ENCODE measurements around the gene WWC1. TPM values are rescaled to one million over a fixed set of nuclear protein-coding genes. Genes with fewer than 3 reads are reported as not detected.
"Not testable (repeated sequence)": the region's sequence is repeated elsewhere in the genome, so short reads cannot be mapped to it uniquely, and the experiment has no call there.

The WWC1 gene
- total and polyA plus RNA-seq, 2 donors = 0.66 to 6.0 TPM

DNA sequence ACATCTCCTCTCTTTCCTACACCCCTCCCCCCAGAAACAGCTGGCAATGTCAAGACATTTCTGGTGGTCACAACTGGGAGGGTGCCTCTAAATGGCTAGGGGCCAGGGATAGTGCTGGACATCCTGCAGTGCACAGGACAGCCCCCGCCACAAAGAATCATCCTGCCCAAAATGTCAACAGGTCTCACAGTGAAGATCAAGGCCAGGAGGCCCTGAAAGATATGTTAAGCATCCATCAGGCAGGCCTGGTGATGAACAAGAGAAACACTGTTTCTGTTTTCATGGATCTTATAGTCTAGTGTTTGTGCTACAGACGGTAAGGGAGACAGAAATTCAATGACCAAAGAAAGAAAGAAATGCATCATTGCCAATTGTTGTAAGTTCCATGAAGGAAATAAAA lies 45.9 kb downstream of the WWC1 start:
- no peaks in the 10 kb centered on the region for H3K9me3 ChIP-seq (ENCODE audit: control insufficient read depth in 2 of 2, insufficient read depth in 1 of 2, low read length in 1 of 2)
- no peaks in the 10 kb centered on the region for H3K36me3 ChIP-seq (ENCODE audit: control insufficient read depth in 2 of 2, insufficient read depth in 2 of 2, low read length in 1 of 2)
- no peak for DNase-seq (ENCODE audit: low read depth in 6 of 9, low spot score in 9 of 9)
- no peaks in the 10 kb centered on the region for H3K27me3 ChIP-seq (ENCODE audit: control insufficient read depth in 2 of 2, insufficient read depth in 1 of 2, low read length in 1 of 2)
- no peak overlapping the region for H3K4me3 ChIP-seq (ENCODE audit: low read length in 2 of 2)
- no peak overlapping the region for H3K27ac ChIP-seq (ENCODE audit: low read depth in 1 of 2, low read length in 1 of 2)
- H3K4me1 ChIP-seq (ENCODE audit: control insufficient read depth in 2 of 2, insufficient read depth in 2 of 2, low read length in 2 of 2) = no peaks in the 10 kb centered on the region
- WGBS = 96% methylated on average over 2 of the region's 2 CpGs

DNA sequence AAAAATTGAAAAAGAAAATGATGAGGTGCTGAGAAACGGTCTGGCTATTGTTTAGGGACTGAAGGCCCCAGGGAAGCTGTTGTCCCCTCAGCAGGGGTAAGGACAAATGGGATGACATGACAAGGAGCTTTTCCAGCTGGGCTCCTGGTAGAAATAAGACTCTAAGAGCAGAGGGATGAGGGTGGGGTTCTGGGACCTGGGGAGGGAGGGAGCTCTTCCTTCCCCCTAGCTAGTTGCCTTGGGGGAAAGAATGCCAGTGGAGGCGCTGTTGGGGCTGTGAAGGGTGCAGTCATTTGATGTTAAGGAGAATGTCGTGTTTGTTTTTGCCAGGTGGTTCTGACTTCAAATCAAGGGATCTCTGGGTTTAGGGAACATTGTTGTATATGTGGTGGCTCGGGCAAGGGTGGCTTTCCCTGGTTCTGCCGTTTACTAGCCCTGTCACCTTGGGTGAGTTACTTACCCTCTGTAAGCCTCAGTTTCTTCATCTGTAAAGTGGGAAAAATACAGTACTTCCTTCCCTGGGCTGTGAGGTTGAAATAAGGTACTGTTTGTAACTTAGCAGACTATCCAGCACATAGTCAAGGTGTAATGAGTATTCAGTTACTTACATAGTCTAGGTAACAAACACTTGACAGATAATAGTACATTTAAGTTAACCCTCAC lies 47.8 kb downstream of the WWC1 start:
- WGBS = 69% methylated on average over 5 of the region's 5 CpGs
- Histone ChIP-seq H3K27ac (ENCODE audit: low read depth in 1 of 2, low read length in 1 of 2) (no peak overlapping the region), H3K27me3 (ENCODE audit: control insufficient read depth in 2 of 2, insufficient read depth in 1 of 2, low read length in 1 of 2) (no peaks in the 10 kb centered on the region), H3K4me1 (ENCODE audit: control insufficient read depth in 2 of 2, insufficient read depth in 2 of 2, low read length in 2 of 2) (no peaks in the 10 kb centered on the region), H3K9me3 (ENCODE audit: control insufficient read depth in 2 of 2, insufficient read depth in 1 of 2, low read length in 1 of 2) (no peaks in the 10 kb centered on the region), H3K36me3 (ENCODE audit: control insufficient read depth in 2 of 2, insufficient read depth in 2 of 2, low read length in 1 of 2) (no peaks in the 10 kb centered on the region), H3K4me3 (ENCODE audit: low read length in 2 of 2) (no peak overlapping the region)
- DNase-seq (ENCODE audit: low read depth in 6 of 9, low spot score in 9 of 9) = no peak

DNA sequence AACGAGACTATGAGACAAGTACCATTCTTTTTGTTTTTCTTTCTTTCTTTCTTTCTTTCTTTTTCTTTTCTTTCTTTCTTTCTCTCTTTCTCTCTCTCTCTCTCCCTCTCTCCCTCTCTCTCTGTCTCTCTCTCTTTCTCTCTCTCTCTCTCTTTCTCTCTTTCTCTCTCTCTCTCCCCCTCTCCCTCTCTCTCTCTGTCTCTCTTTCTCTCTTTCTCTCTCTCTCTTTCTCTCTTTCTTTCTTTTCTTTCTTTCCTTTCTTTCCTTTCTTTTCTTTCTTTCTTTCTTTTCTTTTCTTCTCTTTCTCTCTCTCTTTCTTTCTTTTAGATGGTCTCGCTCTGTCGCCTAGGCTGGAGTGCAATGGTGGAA lies 48.3 kb downstream of the WWC1 start:
- 92% methylated on average over 3 of the region's 3 CpGs for WGBS
- H3K36me3 ChIP-seq (ENCODE audit: control insufficient read depth in 2 of 2, insufficient read depth in 2 of 2, low read length in 1 of 2) = not testable (repeated sequence)

DNA sequence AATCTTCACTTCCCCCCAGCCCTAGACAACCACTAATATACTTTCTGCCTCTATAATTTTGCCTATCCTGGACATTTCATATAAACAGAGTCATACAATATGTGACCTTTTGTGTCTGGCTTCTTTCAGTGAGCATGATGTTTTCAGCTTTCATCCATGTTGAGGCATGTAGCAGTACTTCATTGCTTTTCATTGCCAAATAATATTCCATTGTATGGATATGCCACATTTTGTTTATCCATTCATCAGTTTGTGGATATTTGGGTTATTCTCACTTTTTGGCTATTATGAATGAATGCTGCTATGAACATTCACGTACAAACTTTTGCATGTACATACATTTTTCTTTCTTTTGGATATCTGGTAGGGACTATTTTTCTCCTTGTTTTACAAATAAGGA lies 49.0 kb downstream of the WWC1 start:
- H3K36me3 ChIP-seq (ENCODE audit: control insufficient read depth in 2 of 2, insufficient read depth in 2 of 2, low read length in 1 of 2) = no peaks in the 10 kb centered on the region
- no peak for DNase-seq (ENCODE audit: low read depth in 6 of 9, low spot score in 9 of 9)
- H3K27ac ChIP-seq (ENCODE audit: low read depth in 1 of 2, low read length in 1 of 2) = no peak overlapping the region
- 94% methylated on average over 1 of the region's 1 CpG for WGBS
- no peak overlapping the region for H3K4me3 ChIP-seq (ENCODE audit: low read length in 2 of 2)
- H3K4me1 ChIP-seq (ENCODE audit: control insufficient read depth in 2 of 2, insufficient read depth in 2 of 2, low read length in 2 of 2) = no peaks in the 10 kb centered on the region
- no peaks in the 10 kb centered on the region for H3K9me3 ChIP-seq (ENCODE audit: control insufficient read depth in 2 of 2, insufficient read depth in 1 of 2, low read length in 1 of 2)
- no peaks in the 10 kb centered on the region for H3K27me3 ChIP-seq (ENCODE audit: control insufficient read depth in 2 of 2, insufficient read depth in 1 of 2, low read length in 1 of 2)

More for the DNA sequence above, 48.3 kb downstream of the WWC1 start:
- not testable (repeated sequence) for H3K4me1 ChIP-seq (ENCODE audit: control insufficient read depth in 2 of 2, insufficient read depth in 2 of 2, low read length in 2 of 2); H3K27ac ChIP-seq (ENCODE audit: low read depth in 1 of 2, low read length in 1 of 2); DNase-seq (ENCODE audit: low read depth in 6 of 9, low spot score in 9 of 9); H3K9me3 ChIP-seq (ENCODE audit: control insufficient read depth in 2 of 2, insufficient read depth in 1 of 2, low read length in 1 of 2); H3K27me3 ChIP-seq (ENCODE audit: control insufficient read depth in 2 of 2, insufficient read depth in 1 of 2, low read length in 1 of 2); H3K4me3 ChIP-seq (ENCODE audit: low read length in 2 of 2)

DNA sequence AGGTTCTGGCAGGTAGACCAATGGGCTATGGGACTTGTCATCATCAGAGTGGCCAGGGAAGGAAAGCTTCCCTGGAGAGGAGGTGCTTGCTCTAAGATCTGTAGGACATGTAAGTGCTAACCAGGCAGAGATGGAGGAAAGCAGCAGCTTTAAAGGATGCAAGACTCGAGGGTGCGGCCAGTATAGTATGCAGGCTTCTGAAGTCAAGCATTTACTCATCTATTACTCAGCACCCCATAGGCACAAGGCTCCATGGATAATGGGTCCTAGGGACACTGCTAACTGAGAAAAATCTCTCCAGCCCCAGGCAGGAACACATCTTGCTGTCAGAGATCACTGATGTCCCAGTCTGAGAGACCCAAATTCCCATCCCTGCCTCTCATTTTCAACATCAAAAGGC lies 49.7 kb downstream of the WWC1 start:
- 95% methylated on average over 2 of the region's 2 CpGs for WGBS
- Histone ChIP-seq H3K27me3 (ENCODE audit: control insufficient read depth in 2 of 2, insufficient read depth in 1 of 2, low read length in 1 of 2) (no peaks in the 10 kb centered on the region), H3K36me3 (ENCODE audit: control insufficient read depth in 2 of 2, insufficient read depth in 2 of 2, low read length in 1 of 2) (no peaks in the 10 kb centered on the region), H3K4me3 (ENCODE audit: low read length in 2 of 2) (no peak overlapping the region), H3K9me3 (ENCODE audit: control insufficient read depth in 2 of 2, insufficient read depth in 1 of 2, low read length in 1 of 2) (no peaks in the 10 kb centered on the region), H3K4me1 (ENCODE audit: control insufficient read depth in 2 of 2, insufficient read depth in 2 of 2, low read length in 2 of 2) (no peaks in the 10 kb centered on the region), H3K27ac (ENCODE audit: low read depth in 1 of 2, low read length in 1 of 2) (no peak overlapping the region)
- no peak for DNase-seq (ENCODE audit: low read depth in 6 of 9, low spot score in 9 of 9)

DNA sequence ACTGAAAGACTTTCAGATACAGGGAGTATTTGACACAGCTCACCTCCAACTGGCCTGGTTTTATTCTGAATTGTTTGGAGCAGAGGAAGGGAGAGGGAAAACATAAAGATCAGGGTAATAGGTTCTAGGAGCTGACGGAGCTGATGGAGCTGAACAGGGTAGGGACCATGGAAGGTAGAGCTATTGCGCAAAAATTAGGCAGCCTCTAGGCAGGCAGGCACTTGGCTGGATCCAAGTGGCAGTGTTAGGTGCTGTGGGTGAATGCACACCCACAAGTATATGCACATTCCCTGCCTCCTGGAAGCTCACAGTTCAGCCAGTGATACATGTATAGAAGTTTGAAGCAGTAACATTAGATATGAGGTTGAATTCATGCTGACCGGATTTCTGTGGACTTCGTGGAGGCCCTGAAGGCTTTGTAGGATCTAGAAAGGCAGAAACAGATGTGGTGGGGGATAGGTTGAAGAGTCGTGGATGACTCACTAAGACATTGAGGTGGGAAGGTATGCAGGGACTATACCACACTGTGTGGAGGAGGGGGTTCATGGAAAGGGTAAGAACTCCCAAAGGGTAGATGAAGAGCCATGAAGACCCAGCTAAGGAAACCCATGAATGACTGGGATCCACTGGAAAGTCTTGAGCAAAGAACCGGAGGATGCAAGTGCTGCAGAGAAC lies 50.8 kb downstream of the WWC1 start:
- WGBS = 96% methylated on average over 6 of the region's 6 CpGs
- H3K36me3 ChIP-seq (ENCODE audit: control insufficient read depth in 2 of 2, insufficient read depth in 2 of 2, low read length in 1 of 2) = no peaks in the 10 kb centered on the region
- H3K4me3 ChIP-seq (ENCODE audit: low read length in 2 of 2) = no peak overlapping the region
- no peak overlapping the region for H3K27ac ChIP-seq (ENCODE audit: low read depth in 1 of 2, low read length in 1 of 2)
- H3K27me3 ChIP-seq (ENCODE audit: control insufficient read depth in 2 of 2, insufficient read depth in 1 of 2, low read length in 1 of 2) = no peaks in the 10 kb centered on the region
- no peaks in the 10 kb centered on the region for H3K4me1 ChIP-seq (ENCODE audit: control insufficient read depth in 2 of 2, insufficient read depth in 2 of 2, low read length in 2 of 2)
- no peaks in the 10 kb centered on the region for H3K9me3 ChIP-seq (ENCODE audit: control insufficient read depth in 2 of 2, insufficient read depth in 1 of 2, low read length in 1 of 2)
- DNase-seq (ENCODE audit: low read depth in 6 of 9, low spot score in 9 of 9) = no peak

DNA sequence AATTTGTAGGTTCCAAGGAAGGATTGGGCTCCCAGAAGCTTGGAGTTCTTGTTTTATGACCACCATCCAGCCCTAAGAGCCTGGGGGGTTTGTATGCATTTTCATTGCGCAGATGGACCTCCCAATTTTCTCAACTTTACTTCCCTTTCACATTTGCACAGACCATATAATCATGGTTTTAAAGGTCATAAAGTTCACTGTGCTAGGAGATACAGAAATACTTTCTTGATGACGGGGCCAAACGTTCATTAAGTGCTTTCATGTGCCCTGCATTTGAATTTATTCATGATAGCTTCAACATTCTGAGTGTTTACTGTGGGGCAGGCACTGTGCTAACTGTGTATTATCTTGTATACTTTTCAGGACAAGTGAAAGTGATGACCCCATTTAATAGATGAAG lies 51.5 kb downstream of the WWC1 start:
- H3K27ac ChIP-seq (ENCODE audit: low read depth in 1 of 2, low read length in 1 of 2) = no peak overlapping the region
- DNase-seq (ENCODE audit: low read depth in 6 of 9, low spot score in 9 of 9) = no peak

DNA sequence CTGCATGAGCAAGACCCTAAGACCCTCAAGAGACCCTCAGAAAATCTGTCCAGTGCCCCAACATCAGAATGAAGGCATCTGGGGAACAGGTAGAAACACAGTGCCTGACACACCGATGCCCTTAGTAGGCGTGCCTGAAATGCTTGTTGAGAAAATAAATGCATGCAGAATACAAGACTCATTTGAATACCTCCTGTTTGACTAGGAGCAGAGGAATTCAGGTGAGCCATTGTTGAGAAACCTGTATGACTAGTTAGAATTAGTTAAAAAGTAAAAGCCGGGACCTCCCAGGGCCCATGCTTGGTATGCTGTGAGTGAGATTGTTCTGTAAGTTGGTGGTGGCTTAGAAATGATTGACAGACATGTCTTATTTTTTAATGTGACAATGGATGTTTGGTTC lies 55.0 kb downstream of the WWC1 start:
- WGBS = 83% methylated on average over 3 of the region's 3 CpGs
- Histone ChIP-seq H3K4me1 (ENCODE audit: control insufficient read depth in 2 of 2, insufficient read depth in 2 of 2, low read length in 2 of 2) (no peaks in the 10 kb centered on the region), H3K4me3 (ENCODE audit: low read length in 2 of 2) (no peak overlapping the region), H3K9me3 (ENCODE audit: control insufficient read depth in 2 of 2, insufficient read depth in 1 of 2, low read length in 1 of 2) (no peaks in the 10 kb centered on the region), H3K27ac (ENCODE audit: low read depth in 1 of 2, low read length in 1 of 2) (no peak overlapping the region), H3K27me3 (ENCODE audit: control insufficient read depth in 2 of 2, insufficient read depth in 1 of 2, low read length in 1 of 2) (no peaks in the 10 kb centered on the region), H3K36me3 (ENCODE audit: control insufficient read depth in 2 of 2, insufficient read depth in 2 of 2, low read length in 1 of 2) (no peaks in the 10 kb centered on the region)
- DNase-seq (ENCODE audit: low read depth in 6 of 9, low spot score in 9 of 9) = no peak

More for the DNA sequence above, 51.5 kb downstream of the WWC1 start:
- no peaks in the 10 kb centered on the region for H3K36me3 ChIP-seq (ENCODE audit: control insufficient read depth in 2 of 2, insufficient read depth in 2 of 2, low read length in 1 of 2)
- H3K4me1 ChIP-seq (ENCODE audit: control insufficient read depth in 2 of 2, insufficient read depth in 2 of 2, low read length in 2 of 2) = no peaks in the 10 kb centered on the region
- H3K27me3 ChIP-seq (ENCODE audit: control insufficient read depth in 2 of 2, insufficient read depth in 1 of 2, low read length in 1 of 2) = no peaks in the 10 kb centered on the region
- WGBS = 92% methylated on average over 3 of the region's 3 CpGs
- H3K9me3 ChIP-seq (ENCODE audit: control insufficient read depth in 2 of 2, insufficient read depth in 1 of 2, low read length in 1 of 2) = no peaks in the 10 kb centered on the region
- H3K4me3 ChIP-seq (ENCODE audit: low read length in 2 of 2) = no peak overlapping the region

DNA sequence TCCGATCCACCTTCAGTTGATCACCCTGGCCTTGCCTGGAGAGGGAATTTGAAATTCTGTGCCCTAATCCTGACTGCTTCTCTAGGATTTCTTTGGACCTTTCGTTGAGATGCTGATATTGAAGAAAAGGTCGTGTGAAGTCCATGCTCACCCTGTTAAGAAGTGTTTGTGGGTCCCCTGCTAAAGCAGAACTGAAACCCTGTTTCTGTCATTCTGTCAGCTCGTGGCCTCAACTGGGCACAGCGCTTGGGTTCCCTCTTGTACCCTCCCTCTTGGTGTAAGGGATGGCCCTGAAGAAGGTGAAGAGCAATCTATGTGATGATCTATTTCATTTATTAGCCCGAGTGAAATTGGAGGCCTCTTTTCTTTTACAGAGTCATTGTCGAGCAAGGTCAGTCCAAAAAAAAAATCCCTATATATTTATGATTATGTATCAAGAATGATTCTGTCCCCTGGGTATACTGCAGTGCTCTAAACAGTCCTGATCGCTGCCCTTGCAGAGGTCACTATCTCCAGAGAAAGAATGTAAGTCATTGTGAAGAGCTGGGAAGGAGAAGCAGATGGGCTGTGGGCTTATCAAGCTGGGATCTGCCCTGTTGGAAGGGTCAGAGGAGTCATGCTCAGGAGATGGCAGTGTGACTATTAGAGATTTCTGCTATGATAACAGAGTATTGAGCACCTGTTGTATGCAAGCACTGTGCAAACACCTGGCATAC lies 56.1 kb downstream of the WWC1 start:
- WGBS = 89% methylated on average over 8 of the region's 8 CpGs
- H3K4me3 ChIP-seq (ENCODE audit: low read length in 2 of 2) = no peak overlapping the region
- DNase-seq (ENCODE audit: low read depth in 6 of 9, low spot score in 9 of 9) = no peak
- H3K9me3 ChIP-seq (ENCODE audit: control insufficient read depth in 2 of 2, insufficient read depth in 1 of 2, low read length in 1 of 2) = no peaks in the 10 kb centered on the region
- no peak overlapping the region for H3K27ac ChIP-seq (ENCODE audit: low read depth in 1 of 2, low read length in 1 of 2)
- no peaks in the 10 kb centered on the region for H3K4me1 ChIP-seq (ENCODE audit: control insufficient read depth in 2 of 2, insufficient read depth in 2 of 2, low read length in 2 of 2)
- H3K27me3 ChIP-seq (ENCODE audit: control insufficient read depth in 2 of 2, insufficient read depth in 1 of 2, low read length in 1 of 2) = no peaks in the 10 kb centered on the region
- no peaks in the 10 kb centered on the region for H3K36me3 ChIP-seq (ENCODE audit: control insufficient read depth in 2 of 2, insufficient read depth in 2 of 2, low read length in 1 of 2)

Data from thymus (tissue), 11 donors.